Mesothelial cell of epicardium (in vitro differentiated cells): ENCODE data around the gene HDLBP. TPM values are rescaled to one million over a fixed set of nuclear protein-coding genes. Genes with fewer than 3 reads are reported as not detected.

Source experiments
- DNase-seq, 2 experiments: peaks; one replicate each; pipeline ENCODE4 v3.0.0; 2021; ENCODE audit warnings: low spot score in 2 of 2; ENCODE audit not compliant: unreplicated experiment in 2 of 2
- H3K27ac Mint-ChIP-seq: 2 replicates; pipeline ENCODE4 v1.8.0; 2021; ENCODE audit warnings: mixed read lengths
- H3K27me3 Mint-ChIP-seq: 2 replicates; pipeline ENCODE4 v1.8.0; 2021; ENCODE audit warnings: low read depth, mixed read lengths
- H3K36me3 Mint-ChIP-seq: 2 replicates; pipeline ENCODE4 v1.8.0; 2021; ENCODE audit warnings: mixed read lengths
- H3K4me1 Mint-ChIP-seq: 2 replicates; pipeline ENCODE4 v1.8.0; 2021; ENCODE audit warnings: mixed read lengths
- H3K4me3 Mint-ChIP-seq: 2 replicates; pipeline ENCODE4 v1.8.0; 2021; ENCODE audit warnings: mild to moderate bottlenecking, moderate library complexity, mixed read lengths
- H3K9me3 Mint-ChIP-seq: 2 replicates; pipeline ENCODE4 v1.8.0; 2021; ENCODE audit warnings: mixed read lengths
- total RNA-seq: library from RNA; stranded (reverse); gene quantifications from 3 replicates; pipeline ENCODE4 v1.2.1, GENCODE V29; 2021
- TF ChIP-seq, protein P1 (sequence below): fragments of 200-600 bp; sonication (generic); IDR thresholded peaks from one replicate; pipeline ENCODE4 v1.5.0; 2021; ENCODE audit warnings: antibody characterized with exemption; ENCODE audit not compliant: unreplicated experiment

Gene HDLBP
- total RNA-seq, 1 donor from 2014 or later = 484 TPM

DNA sequence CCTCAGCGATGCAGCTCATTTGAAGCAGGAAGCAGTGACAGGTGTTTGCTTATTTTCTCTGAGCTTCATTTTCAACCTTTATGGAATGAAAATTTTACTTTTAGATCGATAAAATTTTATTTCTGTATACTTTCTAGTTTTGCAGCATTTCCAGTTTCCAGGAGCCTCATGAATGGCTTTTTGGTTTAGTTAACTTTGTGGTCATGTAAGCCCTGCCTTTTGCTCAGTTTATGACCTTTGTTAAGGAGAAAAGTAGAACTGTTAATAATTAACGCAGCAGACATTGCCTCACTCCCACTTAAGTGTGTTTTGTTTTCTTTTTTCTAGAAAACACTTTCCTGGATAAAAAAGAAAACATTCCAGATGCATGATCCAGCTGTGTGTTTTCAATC, 36.2 kb upstream of the HDLBP start:
- Mint-ChIP-seq H3K27ac (no peak overlapping the region), H3K36me3 (peaks cover 31% of the 10 kb centered on the region), H3K4me1 (peaks cover 7% of the 10 kb centered on the region)

DNA sequence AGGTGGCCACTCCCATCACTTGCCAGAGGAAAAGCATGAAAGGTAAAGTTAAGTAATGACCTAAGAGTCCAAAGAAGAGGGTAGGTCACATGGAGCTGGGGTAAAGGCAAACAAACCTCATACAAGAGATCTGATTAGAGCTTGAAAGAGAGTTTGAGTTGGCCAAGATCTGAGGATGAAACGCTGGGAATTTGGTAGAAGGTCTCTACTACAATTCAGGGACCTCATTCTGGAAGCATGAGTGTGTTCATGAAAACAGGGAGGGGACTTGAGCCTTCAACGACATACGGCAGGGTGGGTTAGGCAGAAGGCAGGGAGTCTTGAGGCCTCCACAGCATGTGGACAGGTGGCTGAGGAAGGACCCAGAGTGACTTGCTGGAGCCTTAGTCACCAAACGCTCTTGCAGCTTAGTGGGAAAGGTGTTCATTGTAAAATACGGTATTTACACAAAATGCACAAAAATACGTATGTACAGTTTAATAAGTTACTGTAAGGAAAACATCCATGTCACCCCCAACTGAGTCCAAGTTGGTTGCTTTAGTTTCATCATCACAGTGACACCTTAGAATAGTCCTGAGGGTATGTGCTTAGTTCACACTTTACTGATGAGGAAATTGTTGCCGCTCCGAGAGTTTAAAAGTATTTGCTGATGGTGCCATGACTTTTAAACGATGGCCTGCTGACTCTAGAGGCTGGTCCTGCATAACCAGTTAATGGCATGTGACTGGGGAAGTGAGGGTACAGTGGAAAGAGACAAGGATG, 35.6 kb upstream of the HDLBP start:
- TF ChIP-seq, protein P1, sequence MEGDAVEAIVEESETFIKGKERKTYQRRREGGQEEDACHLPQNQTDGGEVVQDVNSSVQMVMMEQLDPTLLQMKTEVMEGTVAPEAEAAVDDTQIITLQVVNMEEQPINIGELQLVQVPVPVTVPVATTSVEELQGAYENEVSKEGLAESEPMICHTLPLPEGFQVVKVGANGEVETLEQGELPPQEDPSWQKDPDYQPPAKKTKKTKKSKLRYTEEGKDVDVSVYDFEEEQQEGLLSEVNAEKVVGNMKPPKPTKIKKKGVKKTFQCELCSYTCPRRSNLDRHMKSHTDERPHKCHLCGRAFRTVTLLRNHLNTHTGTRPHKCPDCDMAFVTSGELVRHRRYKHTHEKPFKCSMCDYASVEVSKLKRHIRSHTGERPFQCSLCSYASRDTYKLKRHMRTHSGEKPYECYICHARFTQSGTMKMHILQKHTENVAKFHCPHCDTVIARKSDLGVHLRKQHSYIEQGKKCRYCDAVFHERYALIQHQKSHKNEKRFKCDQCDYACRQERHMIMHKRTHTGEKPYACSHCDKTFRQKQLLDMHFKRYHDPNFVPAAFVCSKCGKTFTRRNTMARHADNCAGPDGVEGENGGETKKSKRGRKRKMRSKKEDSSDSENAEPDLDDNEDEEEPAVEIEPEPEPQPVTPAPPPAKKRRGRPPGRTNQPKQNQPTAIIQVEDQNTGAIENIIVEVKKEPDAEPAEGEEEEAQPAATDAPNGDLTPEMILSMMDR = no peak
- no peak overlapping the region for H3K4me3 Mint-ChIP-seq
- peaks cover 33% of the 10 kb centered on the region for H3K36me3 Mint-ChIP-seq
- peaks cover 7% of the 10 kb centered on the region for H3K4me1 Mint-ChIP-seq
- no peaks in the 10 kb centered on the region for H3K9me3 Mint-ChIP-seq
- no peaks in the 10 kb centered on the region for H3K27me3 Mint-ChIP-seq
- H3K27ac Mint-ChIP-seq = no peak overlapping the region
- DNase-seq = no peak

More for the DNA sequence above, 36.2 kb upstream of the HDLBP start:
- H3K27me3 Mint-ChIP-seq = no peaks in the 10 kb centered on the region
- no peaks in the 10 kb centered on the region for H3K9me3 Mint-ChIP-seq
- no peak overlapping the region for H3K4me3 Mint-ChIP-seq
- TF ChIP-seq, protein P1 = no peak
- no peak for DNase-seq

DNA sequence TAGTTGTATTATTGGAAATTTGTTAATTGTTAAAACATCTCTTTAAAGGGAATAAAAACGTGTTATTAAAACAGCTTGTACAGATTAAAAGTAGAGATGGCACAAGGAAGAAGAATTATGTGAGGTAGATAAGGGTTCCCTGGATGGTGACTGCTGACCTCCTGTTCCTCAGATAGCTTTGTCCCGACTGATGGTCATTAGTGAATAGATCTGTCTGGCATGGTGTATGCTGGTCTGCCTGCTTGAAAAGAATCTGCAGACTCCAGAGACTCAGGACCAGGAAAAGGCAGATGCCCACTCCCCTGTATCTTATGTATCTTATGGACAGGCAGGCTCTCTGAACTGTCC, 35.0 kb upstream of the HDLBP start:
- H3K27ac Mint-ChIP-seq = no peak overlapping the region
- H3K4me1 Mint-ChIP-seq = peaks cover 7% of the 10 kb centered on the region
- H3K4me3 Mint-ChIP-seq = no peak overlapping the region

DNA sequence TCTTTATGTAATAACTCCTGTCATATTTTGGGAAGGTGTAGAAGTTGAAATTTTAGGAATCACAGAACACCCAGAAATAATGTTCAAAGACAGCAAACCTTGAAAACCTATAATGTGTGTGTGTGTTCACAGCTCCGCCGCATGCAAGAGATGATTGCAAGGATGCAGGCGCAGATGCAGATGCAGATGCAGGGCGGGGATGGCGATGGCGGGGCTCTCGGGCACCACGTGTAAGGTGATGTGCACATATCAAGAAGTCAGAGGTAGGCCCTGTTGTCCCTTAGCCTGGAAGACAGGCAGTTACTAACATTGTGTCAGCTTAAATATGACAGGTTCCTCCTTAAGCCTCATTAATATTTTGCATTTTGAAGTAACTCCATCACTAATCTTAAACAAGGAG, 34.5 kb upstream of the HDLBP start:
- no peaks in the 10 kb centered on the region for H3K27me3 Mint-ChIP-seq
- H3K27ac Mint-ChIP-seq = no peak overlapping the region
- no peak overlapping the region for H3K4me3 Mint-ChIP-seq
- DNase-seq = no peak
- H3K4me1 Mint-ChIP-seq = peaks cover 6% of the 10 kb centered on the region
- H3K36me3 Mint-ChIP-seq = peaks cover 39% of the 10 kb centered on the region
- TF ChIP-seq, protein P1 = no peak
- no peaks in the 10 kb centered on the region for H3K9me3 Mint-ChIP-seq

More for the DNA sequence above, 35.0 kb upstream of the HDLBP start:
- no peak for DNase-seq
- H3K9me3 Mint-ChIP-seq = no peaks in the 10 kb centered on the region
- TF ChIP-seq, protein P1 = no peak
- no peaks in the 10 kb centered on the region for H3K27me3 Mint-ChIP-seq
- H3K36me3 Mint-ChIP-seq = peaks cover 38% of the 10 kb centered on the region

DNA sequence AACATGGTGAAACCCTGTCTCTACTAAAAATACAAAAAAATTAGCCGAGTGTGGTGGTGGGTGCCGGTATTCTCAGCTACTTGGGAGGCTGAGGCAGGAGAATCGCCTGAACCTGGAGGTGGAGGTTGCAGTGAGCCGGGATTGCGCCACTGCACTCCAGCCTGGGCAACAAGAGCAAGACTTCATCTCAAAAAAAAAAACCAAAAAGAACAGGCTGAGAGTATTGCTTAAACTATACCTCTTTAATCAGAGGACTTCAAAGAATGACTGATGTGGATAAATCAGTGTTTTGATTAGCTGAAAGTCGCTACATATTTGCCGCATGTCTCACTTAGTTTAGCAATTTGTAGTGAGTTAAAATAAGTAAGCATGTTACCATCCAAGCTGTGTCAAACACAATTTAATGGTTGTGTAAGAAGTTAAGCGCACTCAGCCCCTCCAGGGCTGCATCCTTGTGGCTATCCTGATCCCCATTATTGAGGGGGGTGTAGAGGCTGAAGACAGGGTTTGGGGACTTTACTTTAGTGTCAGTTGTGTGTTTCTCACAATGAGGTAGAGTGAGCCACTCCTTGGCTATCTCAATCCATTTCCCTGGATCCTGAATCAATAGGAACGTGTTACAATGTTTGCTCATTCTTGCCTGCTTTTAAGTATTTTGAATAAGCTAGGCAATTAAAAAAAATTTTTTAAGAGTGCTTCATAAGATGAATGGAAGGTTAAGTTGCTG, 29.6 kb upstream of the HDLBP start:
- Mint-ChIP-seq H3K36me3 (peaks cover 52% of the 10 kb centered on the region), H3K4me1 (no peaks in the 10 kb centered on the region), H3K27me3 (no peaks in the 10 kb centered on the region), H3K9me3 (no peaks in the 10 kb centered on the region), H3K27ac (no peak overlapping the region), H3K4me3 (no peak overlapping the region)
- DNase-seq = no peak
- TF ChIP-seq, protein P1 = no peak
